KOPT-K1 (cell line): Measurements from ENCODE around the gene TMEM200C.
"Not testable (repeated sequence)": the region's sequence is repeated elsewhere in the genome, so short reads cannot be mapped to it uniquely, and the experiment has no call there.

Experiments
- H3K27ac ChIP-seq: fragments of 200-600 bp; sonication (generic); 2 replicates; pipeline ENCODE4 v1.5.1; 2016; ENCODE audit warnings: antibody characterized with exemption, mild to moderate bottlenecking, low read depth, low read length; ENCODE audit not compliant: poor library complexity, severe bottlenecking
- H3K36me3 ChIP-seq: fragments of 200-600 bp; sonication (generic); 2 replicates; pipeline ENCODE4 v1.5.1; 2017; ENCODE audit warnings: antibody characterized with exemption, mild to moderate bottlenecking, low read length, moderate library complexity; ENCODE audit not compliant: insufficient read depth
- H3K9me3 ChIP-seq: fragments of 200-600 bp; sonication (generic); 2 replicates; pipeline ENCODE4 v1.5.1; 2017; ENCODE audit warnings: antibody characterized with exemption, low read length, mild to moderate bottlenecking; ENCODE audit not compliant: insufficient read depth, poor library complexity, severe bottlenecking

Gene TMEM200C

DNA sequence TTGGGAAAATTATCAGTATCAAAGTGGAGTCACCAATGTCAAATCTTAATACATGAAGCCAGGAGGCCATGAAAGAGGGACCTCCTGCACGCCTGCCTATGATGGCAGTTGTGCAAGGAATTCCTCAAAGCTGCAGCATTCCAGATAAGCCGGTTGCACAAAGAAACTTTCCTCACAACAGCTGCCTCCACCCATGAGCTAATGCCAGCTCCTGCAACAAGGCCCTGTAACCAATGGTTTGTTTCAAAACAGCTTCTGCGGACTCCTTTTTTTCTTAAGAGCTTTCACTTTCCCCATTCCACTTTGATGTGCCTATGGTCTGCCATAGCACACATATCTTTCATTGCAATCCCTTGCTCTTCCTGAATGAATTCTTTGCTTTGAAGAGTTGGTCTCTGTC is 22.4 kb downstream of the TMEM200C start:
- H3K27ac ChIP-seq: no peak overlapping the region
- H3K9me3 ChIP-seq: no peaks in the 10 kb centered on the region

GRCh38 chr18:5871426-5871825 is 23.9 kb downstream of the TMEM200C start:
- H3K9me3 ChIP-seq: no peaks in the 10 kb centered on the region
- no peaks in the 10 kb centered on the region for H3K36me3 ChIP-seq
- H3K27ac ChIP-seq: no peak overlapping the region

More for the DNA sequence above, 22.4 kb downstream of the TMEM200C start:
- H3K36me3 ChIP-seq: no peaks in the 10 kb centered on the region

DNA sequence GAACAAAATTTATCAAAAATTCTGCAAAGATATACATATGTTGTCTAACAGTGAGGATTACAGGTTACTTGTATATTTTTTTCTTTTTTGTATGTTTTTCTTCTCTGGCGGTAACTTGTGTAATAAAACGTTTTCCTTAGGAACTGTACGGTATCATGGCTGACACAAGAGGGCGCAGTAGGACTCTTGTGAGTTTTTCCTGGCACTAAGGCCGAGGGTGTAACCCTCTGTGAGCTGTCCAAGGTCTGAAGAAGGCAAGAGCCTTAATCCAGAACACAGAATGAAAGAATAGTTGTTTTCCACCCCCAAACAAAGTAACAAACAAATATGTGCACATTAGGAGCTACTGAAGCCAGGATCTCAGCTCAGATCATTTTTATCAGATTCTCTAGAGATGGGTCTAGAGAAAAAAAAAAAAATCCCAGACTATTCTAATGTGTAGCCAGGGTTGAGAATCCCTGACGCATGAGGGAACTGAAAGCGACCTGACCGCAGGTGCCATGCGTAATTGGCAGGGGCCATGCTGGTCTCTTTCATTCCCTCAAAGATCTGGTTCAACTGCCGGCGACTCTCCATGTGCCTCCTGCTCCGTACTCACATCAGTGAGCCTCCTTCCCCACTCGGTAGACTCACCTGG is 27.0 kb downstream of the TMEM200C start:
- H3K9me3 ChIP-seq: no peaks in the 10 kb centered on the region
- no peaks in the 10 kb centered on the region for H3K36me3 ChIP-seq
- H3K27ac ChIP-seq: no peak overlapping the region

- Histone ChIP-seq H3K36me3 (no peaks in the 10 kb centered on the region), H3K9me3 (peaks cover 8% of the 10 kb centered on the region), H3K27ac (no peak overlapping the region)
Measured at GRCh38 chr18:5865521-5865920, 29.8 kb downstream of the TMEM200C start.

DNA sequence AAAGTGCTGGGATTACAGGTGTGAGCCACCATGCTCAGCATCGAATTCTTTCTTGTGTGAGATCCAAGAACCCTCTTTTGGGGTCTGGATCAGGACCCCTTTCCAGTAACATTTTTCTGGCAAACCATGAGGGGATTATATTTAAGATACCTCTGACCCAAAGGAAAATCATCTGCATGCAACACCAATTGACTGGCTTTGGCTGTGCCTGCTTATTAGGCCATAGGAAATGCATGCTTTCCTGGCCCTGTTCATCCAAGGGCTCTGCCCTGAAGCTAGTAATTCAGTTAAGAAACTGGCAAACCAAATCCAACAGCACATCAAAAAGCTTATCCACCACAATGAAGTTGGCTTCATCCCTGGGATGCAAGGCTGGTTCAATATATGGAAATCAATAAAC is 33.2 kb downstream of the TMEM200C start:
- H3K36me3 ChIP-seq, H3K27ac ChIP-seq, H3K9me3 ChIP-seq: not testable (repeated sequence)

- H3K9me3 ChIP-seq: peaks cover 6% of the 10 kb centered on the region
- no peaks in the 10 kb centered on the region for H3K36me3 ChIP-seq
- no peak overlapping the region for H3K27ac ChIP-seq
Measured at GRCh38 chr18:5857180-5857579, 38.1 kb downstream of the TMEM200C start.

DNA sequence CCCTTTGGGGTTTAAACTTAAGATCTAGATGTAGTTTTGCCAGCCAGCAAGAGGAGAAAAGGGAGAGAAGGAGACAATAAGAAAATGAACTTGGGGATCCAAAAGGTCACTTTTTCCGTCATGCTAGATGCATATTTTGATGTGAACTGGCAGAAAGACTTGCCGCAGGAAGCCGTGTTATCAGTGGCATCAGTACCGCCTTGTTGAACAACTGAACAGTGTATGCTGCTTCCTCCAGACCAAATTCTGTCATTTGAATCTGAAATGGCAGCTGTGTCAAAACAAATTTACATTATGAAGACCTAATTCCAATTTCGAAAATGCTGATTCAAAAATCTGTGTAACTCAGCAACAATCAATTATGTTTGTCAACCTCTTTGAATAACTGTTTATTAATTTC is 42.1 kb downstream of the TMEM200C start:
- Histone ChIP-seq H3K36me3 (no peaks in the 10 kb centered on the region), H3K9me3 (no peaks in the 10 kb centered on the region), H3K27ac (no peak overlapping the region)

DNA sequence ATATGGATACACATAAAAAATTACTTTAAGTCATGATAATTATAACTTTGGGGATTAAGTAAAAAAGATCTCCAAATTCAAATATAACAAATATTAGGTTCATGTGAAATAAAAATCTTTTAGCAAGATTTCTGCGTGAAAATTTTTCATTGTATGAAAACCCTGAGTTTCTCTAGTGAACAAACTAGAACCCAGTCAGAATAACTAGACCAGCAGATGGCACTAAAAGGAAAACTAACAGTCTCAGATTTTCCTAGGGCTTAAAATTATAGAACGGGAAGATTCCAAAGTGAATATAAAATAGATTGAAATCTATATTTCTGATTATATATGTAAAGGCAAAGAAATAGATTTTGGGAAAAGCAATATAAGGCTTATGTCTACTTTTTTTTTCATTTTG is 43.3 kb downstream of the TMEM200C start:
- Histone ChIP-seq H3K27ac (no peak overlapping the region), H3K36me3 (no peaks in the 10 kb centered on the region), H3K9me3 (no peaks in the 10 kb centered on the region)

GRCh38 chr18:5842653-5843052 is 52.7 kb downstream of the TMEM200C start:
- Histone ChIP-seq H3K36me3 (no peaks in the 10 kb centered on the region), H3K27ac (no peak overlapping the region), H3K9me3 (no peaks in the 10 kb centered on the region)

DNA sequence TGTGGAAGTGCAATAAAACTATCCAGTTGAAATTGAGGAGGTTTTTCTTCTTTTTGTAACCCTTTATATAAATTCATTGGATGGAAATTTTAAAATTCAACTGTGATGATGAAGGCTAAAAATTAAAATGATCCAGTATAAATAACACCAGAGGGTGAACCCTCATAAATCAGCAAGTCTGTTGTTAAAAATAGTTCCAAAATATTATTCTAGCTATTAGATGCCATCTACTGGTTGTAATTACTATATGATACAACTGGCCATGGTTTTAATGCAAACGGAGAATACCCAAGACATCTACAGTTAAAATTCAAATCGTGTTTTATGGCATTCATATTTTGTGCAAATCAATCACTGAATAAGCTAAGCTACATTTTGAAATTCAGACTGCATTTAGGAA is 53.8 kb downstream of the TMEM200C start:
- no peaks in the 10 kb centered on the region for H3K9me3 ChIP-seq

DNA sequence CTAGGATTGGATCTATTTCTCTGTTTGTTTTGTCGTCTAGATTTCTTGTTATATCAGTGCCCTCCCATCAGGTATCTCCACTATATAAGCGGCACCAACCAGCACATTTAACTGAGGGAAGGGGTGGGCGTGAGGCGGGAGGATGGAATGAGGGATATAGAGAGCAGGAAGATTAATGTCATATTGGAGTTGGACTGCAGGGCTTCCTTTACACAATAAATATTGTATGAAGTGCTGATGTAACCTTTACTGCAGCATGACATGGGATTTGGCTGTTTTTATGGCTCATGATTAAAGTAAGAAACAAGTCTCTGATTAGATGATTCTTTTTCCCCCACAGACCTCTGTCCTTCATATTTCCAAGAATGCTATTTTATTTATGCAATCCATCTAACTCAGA is 54.8 kb downstream of the TMEM200C start:
- Histone ChIP-seq H3K27ac (no peak overlapping the region), H3K36me3 (no peaks in the 10 kb centered on the region), H3K9me3 (no peaks in the 10 kb centered on the region)

More for the DNA sequence above, 53.8 kb downstream of the TMEM200C start:
- Histone ChIP-seq H3K36me3 (no peaks in the 10 kb centered on the region), H3K27ac (no peak overlapping the region)

DNA sequence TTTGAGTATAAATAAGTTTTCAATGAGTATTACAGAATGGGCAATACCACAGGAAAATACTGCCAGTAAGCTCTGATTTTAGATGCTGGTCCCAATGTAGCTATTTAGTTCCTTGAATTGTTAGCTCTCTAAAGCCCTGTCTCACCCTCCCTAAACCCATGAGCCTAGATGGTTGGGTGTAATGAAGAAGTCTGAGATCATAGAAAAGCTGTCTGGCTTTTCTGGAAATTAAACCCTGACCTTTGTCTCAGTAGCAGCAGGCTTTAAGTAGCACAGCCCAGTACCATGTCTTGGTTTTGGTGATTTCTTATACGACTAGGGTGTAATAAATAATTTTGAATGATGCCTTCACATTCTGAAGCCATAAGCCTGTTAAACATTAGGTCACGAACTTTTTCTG is 55.3 kb downstream of the TMEM200C start:
- no peak overlapping the region for H3K27ac ChIP-seq
- no peaks in the 10 kb centered on the region for H3K9me3 ChIP-seq
- H3K36me3 ChIP-seq: no peaks in the 10 kb centered on the region

- Histone ChIP-seq H3K36me3 (no peaks in the 10 kb centered on the region), H3K9me3 (no peaks in the 10 kb centered on the region), H3K27ac (no peak overlapping the region)
Measured at GRCh38 chr18:5839102-5839501, 56.2 kb downstream of the TMEM200C start.
